RCC 7860 (cell line): Measurements from ENCODE around the gene SPEM3.
"Not testable (repeated sequence)": the region's sequence is repeated elsewhere in the genome, so short reads cannot be mapped to it uniquely, and the experiment has no call there.

Experiments used
- DNase-seq: peaks from one replicate; pipeline ENCODE4 v3.0.0-alpha.2; 2015; ENCODE audit warnings: low spot score
- FAIRE-seq: peaks from 2 replicates; lab custom pipeline; 2012; peaks lifted over from hg19 to GRCh38; lab: Jason Lieb, UNC

Gene SPEM3

GRCh38 chr17:7468290-7468689, 39.6 kb downstream of the SPEM3 start:
- FAIRE-seq (no peak), DNase-seq (no peak)

- DNase-seq (no peak), FAIRE-seq (no peak)
These were observed 40.2 kb downstream of the SPEM3 start for GRCh38 chr17:7468804-7469389.

GRCh38 chr17:7469843-7470242, 41.2 kb downstream of the SPEM3 start:
- not testable (repeated sequence) for FAIRE-seq, DNase-seq

- FAIRE-seq, DNase-seq: not testable (repeated sequence)
These were observed 41.9 kb downstream of the SPEM3 start for GRCh38 chr17:7470457-7470973.

- DNase-seq (no peak), FAIRE-seq (no peak)
These were observed 43.1 kb downstream of the SPEM3 start for GRCh38 chr17:7471729-7472128.

- FAIRE-seq, DNase-seq: not testable (repeated sequence)
These were observed 46.1 kb downstream of the SPEM3 start for GRCh38 chr17:7474767-7475166.

- FAIRE-seq = no peak
- DNase-seq = no peak
These were observed 47.2 kb downstream of the SPEM3 start for GRCh38 chr17:7475764-7476422.

GRCh38 chr17:7476494-7476893, 47.8 kb downstream of the SPEM3 start:
- DNase-seq (peak; percentile 37), FAIRE-seq (no peak)

- no peak for FAIRE-seq
These were observed 48.3 kb downstream of the SPEM3 start for GRCh38 chr17:7476951-7477350.

GRCh38 chr17:7477392-7478275, 49.0 kb downstream of the SPEM3 start:
- DNase-seq (peak; percentile 33), FAIRE-seq (no peak)

More at GRCh38 chr17:7476951-7477350, 48.3 kb downstream of the SPEM3 start:
- no peak for DNase-seq

GRCh38 chr17:7478276-7479212, 49.9 kb downstream of the SPEM3 start:
- no peak for FAIRE-seq
- no peak for DNase-seq

GRCh38 chr17:7479213-7480088, 50.8 kb downstream of the SPEM3 start, which contains the start of gene ZBTB4:
TSS of gene ZBTB4 (minus strand) at chr17:7479631. CDS start at chr17:7466801, 12,830 bp downstream.
- FAIRE-seq = no peak
- peak; percentile 14 for DNase-seq

GRCh38 chr17:7480089-7480384, 51.4 kb downstream of the SPEM3 start:
- no peak for FAIRE-seq

GRCh38 chr17:7481275-7481674, 52.6 kb downstream of the SPEM3 start, which contains the start of gene SLC35G6:
TSS of gene SLC35G6 (plus strand) at chr17:7481446. CDS start at chr17:7481517, 71 bp downstream.
- FAIRE-seq, DNase-seq: not testable (repeated sequence)

More at GRCh38 chr17:7480089-7480384, 51.4 kb downstream of the SPEM3 start:
- DNase-seq = no peak

- DNase-seq, FAIRE-seq: not testable (repeated sequence)
These were observed 53.4 kb downstream of the SPEM3 start for GRCh38 chr17:7481842-7482741.
